Measurements from ENCODE around the gene CEP112. TPM values are rescaled to one million over a fixed set of nuclear protein-coding genes. Genes with fewer than 3 reads are reported as not detected.
A peak's percentile ranks its signal among the peaks of the same experiment; 100 is the strongest.

CEP112 gene
- total RNA-seq, 8 experiments from 2014 or later = 4.1 to 15.7 (median 7.9) TPM

- no peak for ATAC-seq (replicated peaks in 6 of 8)
- Histone ChIP-seq H3K4me3 (peak overlapping the region; percentile 47 to 69 (median 59)), H3K27ac (no peak overlapping the region), H3K4me1 (replicated peaks in 1 of 2) (peaks cover 12 to 16% of the 10 kb centered on the region in 2 donors)
- in situ Hi-C loops (cut with MboI; ENCODE audit: low pct_unique_long_range_greater_than_20kb in 2 of 9, low sequenced_read_pairs in 9 of 9, unreplicated experiment in 9 of 9) = no loop called here
- WGBS, 10 experiments = 0 to 42% (median 13%) methylated on average over 1 to 8 of the region's 10 CpGs; no CpG with 5 or more reads in 1 of the 10 experiments
Observed at GRCh38 chr17:66192378-66192687, 400 bp upstream of the CEP112 start.

GRCh38 chr17:66190738-66191592 lies 968 bp downstream of the CEP112 start:
- H3K4me1 ChIP-seq (replicated peaks in 1 of 2) = peaks cover 12 to 16% of the 10 kb centered on the region in 2 donors
- in situ Hi-C loops (cut with MboI; ENCODE audit: low pct_unique_long_range_greater_than_20kb in 2 of 9, low sequenced_read_pairs in 9 of 9, unreplicated experiment in 9 of 9) = no loop called here
- 0 to 18% (median 5%) methylated on average over 1 to 16 of the region's 16 CpGs for WGBS, 10 experiments
- peak overlapping the region in 1 of 2 donors; percentile 68 for H3K27ac ChIP-seq
- peak; percentile 12 to 42 (median 24) for ATAC-seq (replicated peaks in 6 of 8)
- H3K4me3 ChIP-seq = peak overlapping the region; percentile 47 to 69 (median 59)

GRCh38 chr17:66187718-66188117 lies 4.2 kb downstream of the CEP112 start:
- ATAC-seq (replicated peaks in 6 of 8) = no peak
- H3K4me1 ChIP-seq (replicated peaks in 1 of 2) = peaks cover 9 to 14% of the 10 kb centered on the region in 2 donors
- WGBS, 10 experiments = 57 to 100% (median 81%) methylated on average over 1 to 2 of the region's 2 CpGs; no CpG with 5 or more reads in 5 of the 10 experiments
- in situ Hi-C loops (cut with MboI; ENCODE audit: low pct_unique_long_range_greater_than_20kb in 2 of 9, low sequenced_read_pairs in 9 of 9, unreplicated experiment in 9 of 9) = no loop called here
- no peak overlapping the region for H3K4me3 ChIP-seq
- H3K27ac ChIP-seq = no peak overlapping the region

GRCh38 chr17:66185862-66186261 lies 6.1 kb downstream of the CEP112 start:
- no peak for ATAC-seq (replicated peaks in 6 of 8)
- Histone ChIP-seq H3K27ac (no peak overlapping the region), H3K4me1 (replicated peaks in 1 of 2) (peaks cover 5 to 9% of the 10 kb centered on the region in 2 donors), H3K4me3 (no peak overlapping the region)
- in situ Hi-C loops (cut with MboI; ENCODE audit: low pct_unique_long_range_greater_than_20kb in 2 of 9, low sequenced_read_pairs in 9 of 9, unreplicated experiment in 9 of 9) = no loop called here
- 73 to 100% (median 81%) methylated on average over 3 to 4 of the region's 4 CpGs; no CpG with 5 or more reads in 1 of the 10 experiments for WGBS, 10 experiments

- no peak overlapping the region for H3K4me3 ChIP-seq
- 71 to 100% (median 100%) methylated on average over 1 of the region's 1 CpG; no CpG with 5 or more reads in 2 of the 10 experiments for WGBS, 10 experiments
- ATAC-seq (replicated peaks in 6 of 8) = no peak
- H3K4me1 ChIP-seq (replicated peaks in 1 of 2) = no peaks in the 10 kb centered on the region
- in situ Hi-C loops (cut with MboI; ENCODE audit: low pct_unique_long_range_greater_than_20kb in 2 of 9, low sequenced_read_pairs in 9 of 9, unreplicated experiment in 9 of 9) = no loop called here
- H3K27ac ChIP-seq = no peak overlapping the region
Observed at GRCh38 chr17:66184392-66184791, 7.5 kb downstream of the CEP112 start.

- Histone ChIP-seq H3K4me3 (no peak overlapping the region), H3K4me1 (replicated peaks in 1 of 2) (no peaks in the 10 kb centered on the region), H3K27ac (no peak overlapping the region)
- no peak for ATAC-seq (replicated peaks in 6 of 8)
- in situ Hi-C loops (cut with MboI; ENCODE audit: low pct_unique_long_range_greater_than_20kb in 2 of 9, low sequenced_read_pairs in 9 of 9, unreplicated experiment in 9 of 9) = no loop called here
Observed at GRCh38 chr17:66183529-66183928, 8.4 kb downstream of the CEP112 start.

GRCh38 chr17:66178642-66179041 lies 13.3 kb downstream of the CEP112 start:
- no peaks in the 10 kb centered on the region for H3K4me1 ChIP-seq (replicated peaks in 1 of 2)

GRCh38 chr17:66177048-66177447 lies 14.9 kb downstream of the CEP112 start:
- no peaks in the 10 kb centered on the region for H3K4me1 ChIP-seq (replicated peaks in 1 of 2)
- H3K4me3 ChIP-seq = no peak overlapping the region
- no peak for ATAC-seq (replicated peaks in 6 of 8)
- in situ Hi-C loops (cut with MboI; ENCODE audit: low pct_unique_long_range_greater_than_20kb in 2 of 9, low sequenced_read_pairs in 9 of 9, unreplicated experiment in 9 of 9) = no loop called here
- no peak overlapping the region for H3K27ac ChIP-seq

More at GRCh38 chr17:66178642-66179041, 13.3 kb downstream of the CEP112 start:
- Histone ChIP-seq H3K4me3 (no peak overlapping the region), H3K27ac (no peak overlapping the region)
- WGBS, 10 experiments = 80 to 100% (median 94%) methylated on average over 1 to 4 of the region's 4 CpGs
- ATAC-seq (replicated peaks in 6 of 8) = no peak
- in situ Hi-C loops (cut with MboI; ENCODE audit: low pct_unique_long_range_greater_than_20kb in 2 of 9, low sequenced_read_pairs in 9 of 9, unreplicated experiment in 9 of 9) = no loop called here

- Histone ChIP-seq H3K4me1 (replicated peaks in 1 of 2) (no peaks in the 10 kb centered on the region), H3K27ac (no peak overlapping the region), H3K4me3 (no peak overlapping the region)
- in situ Hi-C loops (cut with MboI; ENCODE audit: low pct_unique_long_range_greater_than_20kb in 2 of 9, low sequenced_read_pairs in 9 of 9, unreplicated experiment in 9 of 9) = no loop called here
- ATAC-seq (replicated peaks in 6 of 8) = no peak
- 33 to 100% (median 86%) methylated on average over 1 of the region's 1 CpG; no CpG with 5 or more reads in 5 of the 10 experiments for WGBS, 10 experiments
Observed at GRCh38 chr17:66175892-66176291, 16.0 kb downstream of the CEP112 start.

GRCh38 chr17:66172691-66173223 lies 19.2 kb downstream of the CEP112 start:
- 0 to 88% (median 69%) methylated on average over 1 to 2 of the region's 2 CpGs; no CpG with 5 or more reads in 6 of the 10 experiments for WGBS, 10 experiments
- in situ Hi-C loops (cut with MboI; ENCODE audit: low pct_unique_long_range_greater_than_20kb in 2 of 9, low sequenced_read_pairs in 9 of 9, unreplicated experiment in 9 of 9) = loop anchor here (25.0 kb wide), 3 partner anchors 610 to 935 kb away; partner anchors contain the start of gene AXIN2 (in 1 of the 9)
- Histone ChIP-seq H3K4me1 (replicated peaks in 1 of 2) (no peaks in the 10 kb centered on the region), H3K27ac (no peak overlapping the region), H3K4me3 (no peak overlapping the region)
- no peak for ATAC-seq (replicated peaks in 6 of 8)

GRCh38 chr17:66172144-66172543 lies 19.8 kb downstream of the CEP112 start:
- Histone ChIP-seq H3K27ac (no peak overlapping the region), H3K4me1 (replicated peaks in 1 of 2) (no peaks in the 10 kb centered on the region), H3K4me3 (no peak overlapping the region)
- in situ Hi-C loops (cut with MboI; ENCODE audit: low pct_unique_long_range_greater_than_20kb in 2 of 9, low sequenced_read_pairs in 9 of 9, unreplicated experiment in 9 of 9) = loop anchor here (25.0 kb wide), 3 partner anchors 610 to 935 kb away; partner anchors contain the start of gene AXIN2 (in 1 of the 9)
- ATAC-seq (replicated peaks in 6 of 8) = no peak
- WGBS, 10 experiments = 74 to 95% (median 83%) methylated on average over 2 to 5 of the region's 5 CpGs; no CpG with 5 or more reads in 2 of the 10 experiments

- Histone ChIP-seq H3K4me3 (no peak overlapping the region), H3K4me1 (replicated peaks in 1 of 2) (no peaks in the 10 kb centered on the region), H3K27ac (no peak overlapping the region)
- ATAC-seq (replicated peaks in 6 of 8) = no peak
- 54 to 86% (median 70%) methylated on average over 2 to 3 of the region's 3 CpGs for WGBS, 10 experiments
- in situ Hi-C loops (cut with MboI; ENCODE audit: low pct_unique_long_range_greater_than_20kb in 2 of 9, low sequenced_read_pairs in 9 of 9, unreplicated experiment in 9 of 9) = loop anchor here (25.0 kb wide), 3 partner anchors 609 to 934 kb away; partner anchors contain the start of gene AXIN2 (in 1 of the 9)
Observed at GRCh38 chr17:66171692-66172091, 20.2 kb downstream of the CEP112 start.

GRCh38 chr17:66171172-66171571 lies 20.8 kb downstream of the CEP112 start:
- in situ Hi-C loops (cut with MboI; ENCODE audit: low pct_unique_long_range_greater_than_20kb in 2 of 9, low sequenced_read_pairs in 9 of 9, unreplicated experiment in 9 of 9) = loop anchor here (25.0 kb wide), 3 partner anchors 609 to 934 kb away; partner anchors contain the start of gene AXIN2 (in 1 of the 9)
- no peak for ATAC-seq (replicated peaks in 6 of 8)
- no peak overlapping the region for H3K27ac ChIP-seq

More at GRCh38 chr17:66171172-66171571, 20.8 kb downstream of the CEP112 start:
- Histone ChIP-seq H3K4me3 (no peak overlapping the region), H3K4me1 (replicated peaks in 1 of 2) (no peaks in the 10 kb centered on the region)

Measured in motor neuron (in vitro differentiated cells).